ENCODE measurements around the gene FERMT2. TPM values are rescaled to one million over a fixed set of nuclear protein-coding genes. Genes with fewer than 3 reads are reported as not detected.
A peak's percentile ranks its signal among the peaks of the same experiment; 100 is the strongest.

The FERMT2 gene
- total RNA-seq, 1 donor from 2014 or later, result 82.5 TPM

DNA sequence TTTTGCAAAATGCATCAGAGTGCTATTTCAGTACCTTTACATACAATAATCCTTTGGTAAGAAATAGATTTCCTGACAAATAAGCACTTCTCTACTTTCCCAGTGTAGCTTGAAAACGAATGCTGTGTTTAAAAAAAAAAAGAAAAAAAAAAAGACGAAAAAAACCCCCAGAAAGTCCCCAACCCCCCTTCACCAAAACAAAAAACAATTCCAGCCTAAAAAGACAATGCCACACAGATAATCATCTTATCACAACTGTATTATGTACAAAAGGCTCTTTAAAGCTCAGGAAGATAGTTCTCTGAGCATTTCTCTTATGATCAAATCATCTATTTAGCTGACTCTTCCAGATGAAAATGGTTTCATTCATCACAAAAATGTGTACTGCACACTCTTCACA is 1.6 kb downstream of the FERMT2 start:
- Mint-ChIP-seq H3K27me3 (peaks cover 9% of the 10 kb centered on the region), H3K27ac (peak overlapping the region; percentile 96), H3K4me1 (ENCODE audit: unreplicated experiment) (peaks cover 33% of the 10 kb centered on the region), H3K36me3 (peaks cover 24% of the 10 kb centered on the region), H3K9me3 (no peaks in the 10 kb centered on the region), H3K4me3 (peak overlapping the region; percentile 95)
- DNase-seq (ENCODE audit: extremely low spot score, unreplicated experiment), result no peak
- no peak for TF ChIP-seq CTCF (conservative IDR thresholded peaks at IDR 0.05)

GRCh38 chr14:52948836-52949235 is 2.0 kb downstream of the FERMT2 start:
- H3K36me3 Mint-ChIP-seq, result peaks cover 27% of the 10 kb centered on the region
- H3K4me3 Mint-ChIP-seq, result peak overlapping the region; percentile 95
- peak overlapping the region; percentile 96 for H3K27ac Mint-ChIP-seq
- H3K27me3 Mint-ChIP-seq, result peaks cover 9% of the 10 kb centered on the region
- H3K9me3 Mint-ChIP-seq, result no peaks in the 10 kb centered on the region
- no peak for DNase-seq (ENCODE audit: extremely low spot score, unreplicated experiment)
- no peak for TF ChIP-seq CTCF (conservative IDR thresholded peaks at IDR 0.05)
- peaks cover 30% of the 10 kb centered on the region for H3K4me1 Mint-ChIP-seq (ENCODE audit: unreplicated experiment)

- peak overlapping the region; percentile 57 for H3K4me3 Mint-ChIP-seq
- no peak overlapping the region for H3K27ac Mint-ChIP-seq
- no peaks in the 10 kb centered on the region for H3K9me3 Mint-ChIP-seq
- TF ChIP-seq CTCF (conservative IDR thresholded peaks at IDR 0.05), result no peak
- DNase-seq (ENCODE audit: extremely low spot score, unreplicated experiment), result no peak
- peaks cover 9% of the 10 kb centered on the region for H3K27me3 Mint-ChIP-seq
- peaks cover 32% of the 10 kb centered on the region for H3K36me3 Mint-ChIP-seq
- H3K4me1 Mint-ChIP-seq (ENCODE audit: unreplicated experiment), result peaks cover 30% of the 10 kb centered on the region
Measured at GRCh38 chr14:52948039-52948438, 2.8 kb downstream of the FERMT2 start.

DNA sequence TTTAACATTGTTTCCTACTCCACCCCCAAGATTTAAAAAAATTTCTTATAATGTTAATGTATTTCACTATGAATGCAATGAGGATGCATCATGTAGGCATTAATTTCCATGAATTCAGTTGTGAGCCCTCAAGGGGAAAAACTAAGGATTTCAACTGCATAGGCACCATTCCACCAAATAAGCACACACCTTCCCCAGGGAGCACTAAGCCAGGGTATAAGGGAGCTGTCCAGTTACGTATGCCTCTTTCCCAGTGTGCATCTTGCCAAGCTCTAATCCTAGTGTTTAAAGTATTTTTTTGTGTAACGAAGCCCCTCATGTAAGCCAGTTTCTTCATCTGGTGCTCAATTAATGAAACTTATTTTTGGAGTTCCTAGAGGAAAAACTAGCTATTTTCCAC is 6.6 kb downstream of the FERMT2 start:
- Mint-ChIP-seq H3K36me3 (peaks cover 27% of the 10 kb centered on the region), H3K4me3 (no peak overlapping the region), H3K9me3 (no peaks in the 10 kb centered on the region), H3K27ac (no peak overlapping the region), H3K4me1 (ENCODE audit: unreplicated experiment) (peaks cover 14% of the 10 kb centered on the region), H3K27me3 (no peaks in the 10 kb centered on the region)
- no peak for TF ChIP-seq CTCF (conservative IDR thresholded peaks at IDR 0.05)
- no peak for DNase-seq (ENCODE audit: extremely low spot score, unreplicated experiment)

DNA sequence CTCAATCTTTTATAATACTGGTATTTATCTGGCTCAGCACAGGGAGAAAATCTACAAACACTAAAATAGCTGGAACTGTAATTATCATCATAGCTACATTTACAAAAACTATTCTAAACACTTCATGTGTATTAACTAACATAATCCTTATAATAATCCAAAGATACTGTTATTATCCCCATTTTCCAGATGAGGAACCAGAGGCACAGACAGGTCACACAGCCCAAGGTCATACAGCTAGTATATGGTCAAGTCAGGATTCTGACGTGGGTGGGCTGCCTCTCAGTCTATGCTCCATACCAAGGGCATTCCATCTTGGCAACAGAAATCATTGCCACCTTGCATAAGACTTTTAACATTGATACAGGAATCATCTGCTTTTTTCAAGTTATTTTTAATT is 11.4 kb downstream of the FERMT2 start:
- Mint-ChIP-seq H3K9me3 (no peaks in the 10 kb centered on the region), H3K4me1 (ENCODE audit: unreplicated experiment) (peaks cover 18% of the 10 kb centered on the region), H3K4me3 (no peak overlapping the region), H3K36me3 (peaks cover 18% of the 10 kb centered on the region), H3K27me3 (no peaks in the 10 kb centered on the region), H3K27ac (no peak overlapping the region)
- no peak for DNase-seq (ENCODE audit: extremely low spot score, unreplicated experiment)
- no peak for TF ChIP-seq CTCF (conservative IDR thresholded peaks at IDR 0.05)

- H3K36me3 Mint-ChIP-seq, result peaks cover 12% of the 10 kb centered on the region
- H3K4me3 Mint-ChIP-seq, result no peak overlapping the region
- peaks cover 22% of the 10 kb centered on the region for H3K4me1 Mint-ChIP-seq (ENCODE audit: unreplicated experiment)
- no peaks in the 10 kb centered on the region for H3K27me3 Mint-ChIP-seq
- no peaks in the 10 kb centered on the region for H3K9me3 Mint-ChIP-seq
- no peak for DNase-seq (ENCODE audit: extremely low spot score, unreplicated experiment)
- no peak overlapping the region for H3K27ac Mint-ChIP-seq
- TF ChIP-seq CTCF (conservative IDR thresholded peaks at IDR 0.05), result no peak
Measured at GRCh38 chr14:52937869-52938268, 13.0 kb downstream of the FERMT2 start.
